ENCODE measurements around the gene ZBTB2.
A peak's percentile ranks its signal among the peaks of the same experiment; 100 is the strongest.
"Not testable (repeated sequence)": the region's sequence is repeated elsewhere in the genome, so short reads cannot be mapped to it uniquely, and the experiment has no call there.

The ZBTB2 gene

DNA sequence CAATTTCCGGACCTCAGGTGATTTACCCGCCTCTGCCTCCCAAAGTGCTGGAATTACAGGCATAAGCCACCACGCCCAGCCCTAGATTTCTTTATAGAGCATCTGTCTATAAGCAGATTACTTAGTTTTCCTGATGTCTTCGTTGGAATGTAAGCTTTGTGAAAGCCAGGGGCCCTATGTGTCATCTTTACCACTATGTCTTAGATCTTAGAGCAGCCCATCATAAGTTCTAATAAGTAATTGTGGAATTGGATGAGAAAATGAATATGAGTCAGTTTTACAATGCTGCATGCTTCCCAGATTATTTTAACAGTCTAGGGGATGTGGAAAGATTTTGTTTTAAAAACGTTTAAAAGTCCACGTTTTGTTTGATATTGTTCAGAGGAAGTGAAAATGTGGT, 9.1 kb upstream of the ZBTB2 start:
- DNase-seq (ENCODE audit: low spot score): no peak

DNA sequence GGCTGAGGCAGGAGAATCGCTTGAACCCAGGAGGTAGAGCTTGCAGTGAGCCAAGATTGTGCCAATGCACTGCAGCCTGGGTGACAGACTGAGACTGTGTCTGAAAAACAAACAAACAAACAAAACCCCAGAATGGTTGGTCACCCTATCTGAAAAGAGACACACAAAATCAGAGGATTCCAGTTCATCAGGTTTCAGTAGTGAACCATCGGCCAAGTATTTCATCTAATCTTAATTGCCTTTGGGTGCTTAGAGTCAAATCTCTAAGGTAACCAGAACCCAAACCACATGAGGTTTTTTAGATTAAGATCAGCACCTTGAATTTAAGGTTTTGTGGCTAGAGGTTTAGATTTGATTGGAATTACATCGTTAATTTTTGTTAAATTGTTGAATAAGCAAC, 8.3 kb upstream of the ZBTB2 start:
- DNase-seq (ENCODE audit: low spot score): no peak

DNA sequence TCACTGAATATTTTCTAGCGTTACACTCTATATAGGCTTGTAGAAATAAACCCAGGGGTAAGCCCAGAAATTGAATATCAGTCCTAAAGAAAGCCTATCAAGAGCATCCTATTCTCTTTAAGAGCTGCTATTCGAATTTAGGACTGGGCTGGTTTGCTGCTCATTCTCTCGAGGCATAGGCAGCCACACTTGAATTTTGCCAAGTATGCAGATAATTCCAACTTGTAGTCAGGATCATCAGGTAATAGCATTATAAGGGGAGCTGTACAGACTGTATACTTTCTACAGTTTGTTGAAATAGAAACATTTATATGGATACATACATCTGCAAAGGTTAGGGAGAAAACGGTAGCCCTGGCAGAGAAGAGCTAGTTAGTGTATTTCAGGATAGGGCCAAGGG, 2.1 kb upstream of the ZBTB2 start:
- no peak for DNase-seq (ENCODE audit: low spot score)

DNA sequence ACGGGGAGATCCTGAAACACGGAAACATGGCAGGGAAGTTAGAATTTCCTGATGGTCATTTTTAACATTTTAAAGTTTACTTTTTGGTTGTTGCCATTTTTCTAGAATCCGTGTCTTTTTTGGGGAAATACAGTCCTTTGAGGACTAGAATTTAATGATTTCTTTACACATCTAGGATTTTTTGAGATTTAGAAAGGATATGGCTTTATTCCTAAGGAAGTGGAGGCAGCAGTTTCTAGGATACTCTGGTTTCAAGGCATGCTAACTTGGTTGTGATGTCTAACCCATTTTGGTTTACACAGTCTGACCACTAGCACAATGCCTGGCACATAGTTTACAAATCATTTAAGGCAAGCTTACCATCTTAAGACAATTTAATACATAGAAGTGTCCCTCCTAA, 1.1 kb upstream of the ZBTB2 start:
- no peak for DNase-seq (ENCODE audit: low spot score)

DNA sequence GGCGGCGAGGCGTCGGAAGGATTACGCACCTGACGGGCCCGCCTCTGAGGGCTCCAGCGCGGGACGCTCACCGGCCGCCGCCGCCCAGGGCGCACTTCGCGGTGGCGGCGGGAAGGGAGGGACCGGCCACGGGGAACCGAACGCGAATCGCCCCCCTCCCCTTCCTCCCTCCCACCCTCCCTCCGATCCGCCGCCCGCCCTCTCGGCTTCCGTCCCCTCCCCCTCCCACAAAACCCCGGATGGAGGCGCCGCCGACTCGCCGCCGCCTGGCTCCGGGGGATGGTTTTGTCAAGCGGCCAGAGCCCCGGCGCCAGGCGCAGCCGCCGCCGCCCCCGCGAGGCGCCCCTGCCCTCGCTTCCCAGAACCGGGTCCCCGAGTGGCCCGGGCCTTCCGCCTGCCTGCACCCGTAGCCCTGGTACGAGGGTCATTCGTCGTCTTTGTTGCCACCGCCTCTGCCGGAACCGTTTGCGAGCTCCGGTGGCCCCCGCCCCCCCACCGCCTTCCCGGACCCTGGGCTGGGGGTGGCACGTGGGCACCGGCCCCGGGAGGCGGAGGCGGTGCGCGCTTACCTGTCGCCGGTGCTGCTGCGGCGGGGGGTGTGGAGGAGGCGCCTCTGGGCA, 398 bp downstream of the ZBTB2 start:
- peak; percentile 83 for DNase-seq (ENCODE audit: low spot score)

DNA sequence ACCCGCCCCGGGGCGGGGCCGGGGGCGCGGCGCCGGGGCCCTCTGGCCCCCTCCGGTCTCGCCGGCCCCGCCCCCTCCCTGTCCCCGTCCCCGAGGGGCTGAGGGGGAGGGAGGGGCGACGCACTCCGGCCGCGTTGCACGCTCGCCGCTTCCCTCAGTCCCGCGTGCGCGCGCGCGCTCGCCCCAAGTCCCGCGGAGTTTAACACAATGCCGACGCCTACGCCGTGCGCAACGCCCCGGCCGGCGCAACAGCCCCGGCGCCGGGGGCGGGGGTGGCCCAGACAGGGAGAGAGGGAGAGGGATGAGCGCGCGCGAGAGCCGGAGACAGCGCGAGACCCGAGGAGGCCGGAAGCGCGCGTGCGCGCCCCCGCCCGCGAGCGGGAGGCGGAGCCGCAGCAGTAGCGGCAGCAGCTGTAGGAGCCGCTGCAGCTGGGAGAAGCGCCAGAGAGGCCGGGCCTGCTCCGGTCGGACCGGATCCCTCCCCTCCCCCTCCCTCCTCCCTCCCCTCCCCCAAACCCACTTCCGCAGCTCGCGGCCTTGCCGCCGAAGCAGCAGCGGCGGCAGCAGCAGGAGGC, 996 bp downstream of the ZBTB2 start:
- peak; percentile 99 for DNase-seq (ENCODE audit: low spot score)

DNA sequence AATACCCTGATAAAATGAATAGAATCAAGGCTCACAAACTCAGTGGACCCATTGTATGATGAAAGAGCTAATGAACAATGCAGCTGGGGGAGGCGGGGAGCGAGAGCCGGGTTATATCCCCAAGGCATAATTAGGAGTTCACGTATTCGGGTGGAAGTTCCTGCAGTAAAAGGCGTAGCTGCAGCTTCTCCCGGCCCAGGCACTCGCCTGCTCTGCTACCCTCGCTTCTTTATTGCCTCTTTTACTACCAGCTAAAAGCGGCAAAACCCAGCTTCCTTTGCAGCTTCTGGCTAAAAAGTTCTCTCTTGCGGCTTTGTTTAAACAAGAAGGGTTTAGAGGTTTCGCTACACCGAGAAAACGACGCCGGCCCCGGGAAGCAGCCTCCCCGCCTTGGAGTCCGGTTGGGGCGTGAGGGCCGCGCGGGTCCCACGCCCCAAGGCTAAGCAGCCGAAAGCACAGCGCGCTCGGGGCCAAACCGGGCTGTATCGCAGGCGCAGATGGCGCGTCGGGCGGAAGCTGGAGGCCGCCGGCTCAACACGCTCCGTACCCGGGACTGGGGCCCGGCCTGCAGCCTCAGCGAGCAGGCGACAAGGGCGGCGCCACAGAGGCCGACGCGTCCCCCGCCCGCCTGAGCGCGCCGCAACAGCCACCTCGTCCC, 1.6 kb downstream of the ZBTB2 start:
- peak; percentile 56 for DNase-seq (ENCODE audit: low spot score)

DNA sequence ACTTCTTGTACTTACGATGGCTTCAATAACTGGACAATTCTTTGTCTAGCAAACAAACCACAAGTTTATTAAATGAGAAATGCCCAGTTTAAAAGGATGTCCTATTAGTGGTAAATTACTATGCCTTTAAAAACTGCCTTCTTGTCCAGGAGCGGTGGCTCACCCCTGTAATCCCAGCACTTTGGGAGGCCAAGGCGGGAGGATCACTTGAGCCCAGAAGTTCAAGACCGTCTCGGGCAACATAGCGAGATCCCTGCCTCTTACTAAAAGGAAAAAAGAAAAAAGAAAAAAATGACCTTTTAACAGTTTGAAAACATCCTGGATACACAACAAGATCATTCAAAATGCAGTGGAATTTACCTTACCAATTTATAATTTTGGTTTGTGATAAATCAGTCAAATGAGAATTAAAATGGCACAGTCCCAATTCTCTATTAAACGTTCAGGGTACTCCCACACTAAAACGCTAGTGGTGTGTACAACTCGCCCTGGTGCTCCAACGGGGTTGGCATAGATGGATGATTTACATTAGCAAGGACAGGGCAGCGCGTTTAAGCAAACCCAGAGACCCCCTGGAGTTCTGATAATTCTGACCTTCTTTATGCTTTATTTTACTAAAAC, 2.3 kb downstream of the ZBTB2 start:
- peak; percentile 17 for DNase-seq (ENCODE audit: low spot score)

DNA sequence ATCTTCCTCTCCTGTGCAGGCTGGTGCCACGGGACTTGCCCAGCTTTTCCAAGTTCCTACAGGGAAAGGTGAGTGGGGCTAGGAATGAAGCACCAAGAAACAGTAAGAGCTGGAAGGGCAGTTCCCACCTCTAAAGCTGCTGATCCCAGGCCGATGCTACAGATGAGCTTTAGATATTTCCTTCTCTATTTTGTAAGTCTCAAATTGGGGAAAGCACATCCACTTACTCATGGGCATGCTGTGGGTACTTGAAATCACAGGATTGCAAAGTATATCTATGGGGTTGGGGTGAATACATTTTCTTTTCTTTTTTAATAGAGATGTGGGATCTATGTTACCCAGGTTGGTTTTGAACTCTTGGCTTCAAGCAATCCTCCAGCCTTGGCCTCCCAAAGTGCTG, 3.1 kb downstream of the ZBTB2 start:
- DNase-seq (ENCODE audit: low spot score): no peak

DNA sequence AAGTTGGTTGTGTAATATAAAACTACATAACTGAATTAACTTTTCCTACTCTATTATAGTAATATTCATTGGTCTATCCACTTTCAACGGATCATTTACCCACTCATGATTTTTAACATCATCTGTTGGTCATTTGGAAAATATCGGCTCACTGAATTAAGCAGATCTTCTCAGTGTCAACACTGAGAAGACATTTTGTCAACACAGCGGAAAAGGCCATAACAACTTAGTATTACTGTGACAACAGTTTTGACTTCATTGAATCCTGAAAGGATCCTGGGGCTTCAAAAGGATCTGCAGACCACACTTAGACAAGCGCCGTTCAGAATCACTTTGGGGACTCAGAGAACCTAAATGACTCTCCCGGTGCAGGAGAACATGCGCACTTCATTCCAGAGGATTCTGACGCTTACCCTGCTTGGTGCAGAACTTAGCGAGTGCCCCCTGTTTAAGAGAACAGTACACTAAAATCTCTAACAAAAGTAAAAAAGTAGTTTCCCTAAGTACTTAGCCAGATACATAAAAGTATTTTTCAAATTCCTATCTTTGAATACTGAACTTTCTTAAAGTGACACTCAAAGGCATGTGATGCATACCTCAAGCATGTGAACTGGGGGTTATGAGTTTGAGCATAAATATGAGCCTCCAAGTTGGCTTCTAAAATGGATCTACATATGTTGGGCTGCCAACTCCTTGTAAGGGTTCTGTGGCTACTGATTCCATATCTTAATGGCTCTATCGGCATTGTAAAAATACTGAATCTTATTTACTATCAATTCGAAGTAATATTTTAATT, 4.0 kb downstream of the ZBTB2 start:
- peak; percentile 55 for DNase-seq (ENCODE audit: low spot score)

DNA sequence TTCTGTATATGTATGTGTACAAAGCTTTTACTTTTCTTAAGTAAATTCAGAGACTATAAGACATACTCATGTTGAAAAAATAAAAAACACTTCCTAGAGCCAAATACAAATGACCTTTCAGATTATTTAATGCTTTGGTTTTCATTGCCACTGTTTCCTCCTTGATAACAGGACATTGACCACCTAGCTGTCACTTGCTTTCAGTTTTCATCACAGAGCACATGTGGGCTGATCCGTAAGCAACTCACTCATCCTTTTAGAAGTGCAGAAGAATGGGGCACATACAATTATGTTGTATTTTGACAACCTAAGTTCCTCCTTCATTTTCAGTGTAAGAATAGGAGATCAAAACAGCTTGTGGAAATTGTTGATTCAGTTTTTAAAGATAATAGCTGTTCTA, 6.2 kb downstream of the ZBTB2 start:
- DNase-seq (ENCODE audit: low spot score): no peak

DNA sequence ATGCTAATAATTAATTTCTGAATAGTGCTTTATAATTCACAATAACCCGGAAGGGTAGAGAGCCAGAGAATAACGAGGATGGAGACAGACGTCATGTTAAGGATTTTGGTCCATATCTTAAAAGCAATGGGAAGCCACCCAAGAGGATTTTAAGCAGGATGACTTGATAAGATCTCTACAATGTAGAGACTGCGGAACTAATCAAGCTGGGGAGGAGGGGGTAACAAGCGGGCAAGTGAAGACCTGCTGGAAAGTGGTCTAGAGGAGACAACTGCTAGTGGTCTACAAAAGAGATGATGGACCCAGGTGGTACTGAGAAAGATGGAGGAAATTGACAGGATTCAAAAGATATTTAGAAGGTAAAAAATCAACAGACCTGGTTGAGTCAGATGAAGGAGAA, 7.2 kb downstream of the ZBTB2 start:
- DNase-seq (ENCODE audit: low spot score): no peak

DNA sequence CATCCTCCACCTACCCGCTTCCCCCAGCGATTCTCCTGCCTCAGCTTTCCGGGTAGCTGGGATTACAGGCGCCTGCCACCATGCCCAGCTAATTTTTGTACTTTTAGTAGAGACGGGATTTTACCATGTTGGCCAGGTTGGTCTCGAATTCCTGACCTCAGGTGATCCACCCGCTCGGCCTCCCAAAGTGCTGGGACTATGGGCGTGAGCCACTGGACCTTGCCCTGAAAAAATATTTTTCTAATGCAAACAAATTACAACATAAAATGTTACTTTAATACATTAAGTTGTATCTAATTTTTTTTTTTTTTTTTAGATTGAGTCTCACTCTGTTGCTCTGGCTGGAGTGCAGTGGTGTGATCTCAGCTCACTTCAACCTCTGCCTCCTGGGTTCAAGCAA, 8.7 kb downstream of the ZBTB2 start:
- DNase-seq (ENCODE audit: low spot score): not testable (repeated sequence)

DNA sequence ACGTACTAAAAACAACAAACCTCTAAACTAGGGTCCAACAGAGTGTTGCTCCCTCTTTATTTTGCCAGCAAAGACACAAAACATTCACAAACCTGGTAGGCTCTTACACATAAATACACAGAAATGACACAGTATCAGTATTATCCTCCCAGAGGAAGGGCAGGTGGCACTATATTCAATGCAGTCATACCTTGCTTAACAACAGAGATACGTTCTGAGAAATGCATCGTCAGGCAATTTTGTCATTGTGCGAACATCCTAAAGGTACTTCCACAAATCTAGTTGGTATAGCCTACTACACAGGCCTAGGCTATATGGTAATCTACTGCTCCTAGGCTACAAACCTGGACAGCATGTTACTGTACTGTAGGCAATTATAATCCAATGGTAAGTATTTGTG, 9.6 kb downstream of the ZBTB2 start:
- no peak for DNase-seq (ENCODE audit: low spot score)

DNA sequence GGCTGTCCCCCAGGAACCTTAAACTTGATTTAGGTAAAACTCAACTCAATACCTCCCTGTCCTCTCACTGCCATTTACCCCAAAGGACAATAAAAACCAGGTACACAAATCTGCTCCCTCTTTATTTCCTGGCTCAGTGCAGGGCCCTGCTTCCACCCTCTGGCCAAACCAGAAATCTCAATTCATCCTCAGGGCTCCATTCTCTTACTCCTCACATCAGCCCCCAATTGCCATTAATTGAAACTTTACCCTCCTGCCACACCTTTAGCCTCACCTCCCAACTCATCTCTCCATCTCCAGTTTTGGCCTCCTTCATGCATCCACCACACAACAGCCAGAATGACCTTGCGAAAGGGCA, 10.5 kb downstream of the ZBTB2 start:
- DNase-seq (ENCODE audit: low spot score): no peak

DNA sequence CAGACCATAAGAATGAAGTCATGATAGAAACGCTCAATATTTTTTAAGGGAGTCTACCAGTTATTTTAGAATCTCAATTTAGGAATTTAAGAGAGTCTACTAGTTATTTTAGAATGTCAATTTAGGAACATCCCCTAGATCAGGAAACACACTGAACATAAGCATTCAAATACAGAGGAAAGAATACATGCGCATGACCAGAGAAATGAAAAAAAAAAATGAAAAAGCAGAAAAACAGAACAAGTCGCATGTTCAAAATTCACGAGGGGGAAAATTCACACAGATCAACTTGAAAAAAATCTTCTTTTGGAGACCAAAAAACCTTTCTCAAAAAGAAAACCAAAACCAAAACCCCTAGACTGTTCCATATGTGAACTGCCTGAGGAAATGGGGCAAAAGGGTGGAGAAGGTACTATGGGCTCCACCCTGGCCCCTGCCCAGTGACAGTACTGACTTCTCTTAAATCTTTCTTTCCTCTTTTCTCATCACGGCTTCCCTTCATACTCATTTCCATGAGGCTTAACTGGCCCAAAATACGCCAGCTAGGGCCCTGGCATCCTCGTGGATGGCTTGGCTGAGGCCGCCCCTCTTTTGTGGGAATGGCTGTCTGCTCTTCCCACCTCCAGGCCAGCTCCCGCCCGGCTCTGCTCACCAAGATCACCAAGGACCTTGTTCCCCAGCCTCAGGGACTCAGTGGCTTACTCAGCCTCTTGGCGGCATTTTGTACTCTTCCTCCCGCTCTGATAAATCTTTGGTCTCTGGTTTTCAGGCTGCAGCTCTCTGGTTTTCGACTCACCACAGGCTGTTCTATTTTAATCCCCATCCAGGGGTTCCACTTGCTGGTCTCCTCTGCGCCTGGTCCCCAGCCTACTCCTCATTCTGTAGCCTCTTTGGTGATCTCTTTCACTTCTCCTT, 11.2 kb downstream of the ZBTB2 start:
- DNase-seq (ENCODE audit: low spot score): no peak

DNA sequence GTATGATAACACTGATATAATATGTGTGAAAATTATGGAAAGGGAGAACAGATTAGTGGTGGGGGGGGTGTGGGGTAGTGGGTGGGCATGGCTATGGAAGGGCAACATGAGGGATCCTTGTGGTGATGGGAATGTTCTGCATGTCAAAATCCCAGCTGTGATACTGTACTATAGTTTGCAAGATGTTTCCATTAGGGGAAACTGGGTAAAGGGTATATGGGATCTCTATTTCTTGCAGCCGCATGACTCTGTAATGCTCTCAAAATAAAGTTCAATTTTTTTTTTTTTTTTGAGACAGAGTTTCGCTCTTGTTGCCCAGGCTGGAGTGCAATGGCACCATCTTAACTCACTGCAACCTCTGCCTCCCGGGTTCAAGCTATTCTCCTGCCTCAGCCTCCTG, 14.3 kb downstream of the ZBTB2 start:
- DNase-seq (ENCODE audit: low spot score): no peak

DNA sequence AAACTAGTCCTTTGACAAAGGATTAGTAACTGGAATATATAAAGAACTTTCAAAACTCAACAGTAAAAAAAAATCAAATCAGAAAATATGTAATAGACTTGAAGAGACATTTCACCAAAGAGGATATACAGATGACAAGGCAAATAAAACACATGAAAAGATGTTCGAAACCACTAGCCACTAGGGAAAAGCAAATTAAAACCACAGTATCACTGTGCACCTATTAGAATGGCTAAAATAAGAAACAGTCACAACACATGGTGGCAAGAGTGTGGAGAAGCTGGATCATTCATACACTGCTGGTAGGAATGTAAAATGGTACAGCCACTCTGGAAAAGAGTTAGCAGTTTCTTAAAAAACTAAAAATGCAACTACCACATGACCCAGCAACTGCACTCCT, 14.9 kb downstream of the ZBTB2 start:
- no peak for DNase-seq (ENCODE audit: low spot score)

DNA sequence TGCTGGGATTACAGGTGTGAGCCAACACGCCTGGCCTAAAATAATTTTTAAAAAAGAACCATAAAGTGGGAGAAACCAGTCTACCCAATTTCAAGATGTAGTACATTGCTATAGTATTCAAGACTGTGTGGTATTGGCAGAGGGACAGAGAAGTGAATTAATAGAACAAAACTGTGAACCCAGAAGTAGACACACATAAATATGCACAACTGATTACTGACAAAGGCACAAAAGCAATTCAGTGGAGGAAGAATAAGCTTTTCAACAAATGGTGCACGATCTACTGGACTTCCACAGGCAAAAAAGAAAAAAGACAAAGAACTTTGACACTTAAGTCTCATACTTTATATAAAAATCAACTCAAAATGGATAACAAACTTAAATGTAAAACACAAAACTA, 15.5 kb downstream of the ZBTB2 start:
- no peak for DNase-seq (ENCODE audit: low spot score)

DNA sequence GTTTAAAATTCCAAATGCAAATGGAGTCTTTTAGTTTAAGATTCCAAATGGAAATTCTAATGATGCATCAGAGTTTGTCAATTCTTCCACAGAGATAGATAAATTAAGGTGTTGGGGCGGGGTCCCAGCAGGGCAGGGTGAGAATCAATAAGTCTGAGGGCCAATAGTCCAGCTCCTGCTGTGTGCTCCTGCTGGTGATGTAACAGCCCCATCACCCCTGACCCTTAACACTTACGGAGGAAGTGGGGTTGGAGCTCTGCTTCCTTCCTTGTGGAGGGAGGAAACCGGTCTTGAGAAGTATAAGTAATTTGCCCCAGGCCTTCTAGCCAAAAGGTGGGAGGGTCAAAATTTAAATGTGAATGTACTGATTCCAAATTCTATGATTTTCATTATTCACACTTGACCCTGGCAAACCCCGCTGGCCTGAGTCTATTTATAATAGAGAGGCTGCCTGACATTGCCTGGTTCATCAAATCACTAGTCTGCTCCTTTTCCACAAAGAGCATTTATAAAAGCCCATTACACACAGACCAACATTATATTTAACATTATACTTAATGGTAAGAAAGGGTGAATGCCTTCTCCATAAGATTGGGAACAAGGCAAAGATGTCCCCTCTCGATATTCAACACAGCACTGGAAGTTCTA, 17.2 kb downstream of the ZBTB2 start:
- no peak for DNase-seq (ENCODE audit: low spot score)

DNA sequence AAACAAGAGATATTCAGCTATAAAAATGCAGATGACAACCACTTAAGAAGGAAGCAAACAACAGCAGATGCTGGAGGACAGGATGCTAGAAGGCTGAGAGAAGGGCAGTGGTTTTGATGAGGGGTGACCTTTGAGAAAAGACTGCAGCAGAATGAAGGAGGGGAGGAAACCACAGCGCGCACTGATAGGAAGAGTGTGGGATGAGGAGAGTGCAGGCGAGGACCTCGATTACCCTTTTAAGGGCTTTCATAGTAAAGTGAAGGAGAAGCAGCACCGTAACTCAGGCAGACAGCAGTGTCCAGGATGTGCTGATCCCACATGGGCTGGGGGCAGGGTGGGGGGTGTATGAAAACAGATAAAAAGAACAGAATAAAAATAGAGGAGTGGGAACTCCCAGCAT, 19.2 kb downstream of the ZBTB2 start:
- DNase-seq (ENCODE audit: low spot score): no peak

Data from AG08396 (cell line).